GM19463 (cell line): ENCODE results near the gene KDM6A.
"Not testable (repeated sequence)": the region's sequence is repeated elsewhere in the genome, so short reads cannot be mapped to it uniquely, and the experiment has no call there.

Experiments used
- ATAC-seq: cut with Tn5 transposase; IDR thresholded peaks from one replicate; pipeline ENCODE4 v1.9.1; 2021; ENCODE audit warnings: mild to moderate bottlenecking, moderate library complexity; ENCODE audit not compliant: unreplicated experiment

KDM6A gene

DNA sequence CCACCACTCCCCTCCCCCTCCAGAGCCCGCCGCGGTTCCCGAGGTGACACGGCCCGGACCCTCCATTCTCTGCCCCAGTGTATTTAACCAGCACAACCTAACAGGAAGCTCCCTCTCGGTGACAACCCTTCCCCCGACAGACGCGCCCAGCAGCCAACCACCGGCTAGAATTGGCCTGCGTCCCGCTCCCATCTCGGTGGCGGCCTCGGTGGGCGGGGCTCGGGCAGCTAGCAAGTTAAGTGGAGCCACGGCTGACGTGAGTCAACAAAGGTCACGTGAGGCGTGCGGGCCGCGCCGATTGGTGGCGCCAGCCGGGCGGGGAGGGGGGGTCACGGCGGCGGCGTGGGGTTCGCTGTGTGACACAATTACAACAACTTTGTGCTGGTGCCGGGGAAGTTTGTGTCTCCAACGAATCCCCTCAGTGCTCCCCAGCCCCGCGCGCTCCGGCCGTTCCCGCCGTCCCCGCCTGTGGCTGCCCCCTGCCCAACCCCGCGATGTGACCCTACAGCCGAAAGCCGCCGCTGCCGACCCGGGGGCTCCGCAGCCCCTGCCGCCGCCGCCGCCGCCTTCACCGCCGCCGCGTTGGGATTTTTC lies at the start of gene KDM6A:
TSS of gene KDM6A (plus strand) at position 368 of the 594 bp plus-strand sequence. CDS start 364 bp downstream, outside the sequence.
- ATAC-seq: peak; percentile 89

DNA sequence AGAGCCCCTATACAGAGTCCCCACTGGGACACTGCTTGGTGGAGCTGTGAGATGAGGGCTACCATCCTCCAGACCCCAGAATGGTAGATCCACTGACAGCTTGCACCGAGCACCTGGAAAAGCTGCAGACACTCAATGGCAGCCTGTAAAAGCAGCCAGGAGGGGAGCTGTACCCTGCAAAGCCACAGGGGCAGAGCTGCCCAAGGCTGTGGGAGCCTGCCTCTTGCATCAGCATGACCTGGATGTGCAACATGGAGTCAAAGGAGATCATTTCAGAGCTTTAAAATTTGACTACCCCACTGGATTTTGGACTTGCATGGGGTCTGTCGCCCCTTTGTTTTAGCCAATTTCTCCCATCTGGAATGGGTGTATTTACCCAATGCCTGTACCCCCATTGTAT lies 49.8 kb upstream of the KDM6A start:
- ATAC-seq: not testable (repeated sequence)

DNA sequence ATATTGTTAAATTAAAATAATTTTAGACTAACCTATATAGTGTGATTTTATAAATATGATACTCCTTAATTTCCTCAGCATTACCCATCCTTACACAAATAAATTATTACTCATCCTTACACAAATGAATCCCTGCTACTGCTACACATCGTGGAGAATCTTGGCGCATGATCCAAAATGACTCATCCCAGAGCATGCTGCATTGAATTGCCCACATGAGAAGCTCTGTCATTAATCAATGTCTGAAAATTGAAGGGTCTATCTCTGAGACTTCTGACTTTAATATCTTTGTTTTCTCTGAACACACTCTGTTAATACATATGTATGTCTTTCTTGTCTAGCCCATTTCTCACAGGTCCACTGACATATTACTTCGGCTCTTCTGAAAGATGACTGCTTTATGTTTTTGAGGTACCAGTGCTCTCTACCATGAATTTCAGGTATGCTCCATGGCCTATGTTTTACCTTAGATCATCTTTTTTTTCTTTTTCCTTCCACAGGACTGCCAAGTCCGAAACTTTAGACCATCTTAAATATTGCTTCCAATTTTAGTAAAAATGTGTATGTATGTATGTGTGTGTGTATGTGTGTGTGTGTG lies 44.9 kb upstream of the KDM6A start:
- ATAC-seq: no peak

DNA sequence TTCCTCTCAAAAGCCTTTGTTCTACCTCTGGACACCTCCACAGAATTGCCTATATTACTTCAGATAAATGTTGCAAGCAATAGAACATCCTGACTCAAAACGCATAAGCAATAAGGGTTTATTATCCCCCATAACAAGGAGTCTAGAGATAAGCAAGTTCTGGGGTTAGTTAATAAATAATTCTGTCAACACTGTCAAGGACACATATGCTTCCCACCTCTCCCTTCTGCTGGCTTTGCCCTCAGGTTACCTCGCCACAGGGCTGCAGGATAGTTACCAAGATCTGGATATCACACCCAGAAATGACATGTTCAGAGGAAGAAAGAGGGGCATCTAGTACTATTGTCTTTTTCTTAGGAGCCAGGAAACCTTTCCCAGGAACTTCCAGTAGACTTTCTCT lies 43.2 kb upstream of the KDM6A start:
- no peak for ATAC-seq

DNA sequence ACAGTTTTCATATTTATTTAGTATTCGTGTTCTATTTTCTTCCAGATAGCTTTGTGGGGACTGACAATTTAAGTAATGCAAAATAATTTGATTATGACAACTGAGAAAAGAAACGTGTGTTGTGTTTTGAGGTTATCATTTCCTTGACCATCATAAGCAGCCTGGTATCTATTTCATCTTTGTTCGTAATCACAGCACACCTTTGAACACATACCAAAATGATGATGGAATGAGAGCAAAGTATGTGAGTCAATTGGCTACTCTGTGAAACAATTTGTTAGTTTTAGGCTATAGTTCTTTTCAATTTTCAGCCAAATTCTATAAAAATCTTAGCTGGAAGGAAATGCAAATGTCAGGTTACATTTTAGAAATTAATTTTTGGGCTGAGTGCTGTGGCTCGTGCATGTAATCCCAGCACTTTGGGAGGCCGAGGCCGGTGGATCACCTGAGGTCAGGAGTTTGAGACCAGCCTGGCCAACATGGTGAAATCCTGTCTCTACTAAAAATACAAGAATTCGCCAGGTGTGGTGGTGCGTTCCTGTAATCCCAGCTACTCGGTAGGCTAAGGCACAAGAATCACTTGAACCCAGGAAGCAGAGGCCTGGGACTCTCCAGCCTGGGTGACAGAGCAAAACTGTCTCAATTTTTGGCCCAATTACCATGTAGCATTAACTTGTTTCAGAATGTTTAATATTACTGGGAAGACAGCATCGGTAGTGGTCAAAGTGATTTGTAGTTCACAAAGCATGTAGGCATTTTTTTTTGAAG lies 30.3 kb upstream of the KDM6A start:
- no peak for ATAC-seq

DNA sequence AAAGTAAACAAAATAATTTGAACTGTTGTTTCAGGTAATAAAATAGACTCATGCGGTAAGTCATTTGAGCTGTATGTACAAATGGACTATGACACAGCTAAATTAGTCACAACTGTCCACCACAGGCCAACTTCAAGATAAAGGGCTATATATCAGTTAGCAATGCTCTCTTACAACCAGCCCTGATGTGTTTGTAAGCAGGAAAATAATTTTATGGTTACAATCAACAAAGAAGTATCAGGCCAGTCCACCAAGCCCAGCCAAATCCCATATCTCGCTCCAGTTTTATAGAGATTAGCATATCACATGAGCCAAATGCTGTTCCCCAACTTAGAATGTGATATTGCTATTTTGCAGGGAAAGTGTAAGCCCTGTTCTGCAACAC lies 29.7 kb upstream of the KDM6A start:
- no peak for ATAC-seq

DNA sequence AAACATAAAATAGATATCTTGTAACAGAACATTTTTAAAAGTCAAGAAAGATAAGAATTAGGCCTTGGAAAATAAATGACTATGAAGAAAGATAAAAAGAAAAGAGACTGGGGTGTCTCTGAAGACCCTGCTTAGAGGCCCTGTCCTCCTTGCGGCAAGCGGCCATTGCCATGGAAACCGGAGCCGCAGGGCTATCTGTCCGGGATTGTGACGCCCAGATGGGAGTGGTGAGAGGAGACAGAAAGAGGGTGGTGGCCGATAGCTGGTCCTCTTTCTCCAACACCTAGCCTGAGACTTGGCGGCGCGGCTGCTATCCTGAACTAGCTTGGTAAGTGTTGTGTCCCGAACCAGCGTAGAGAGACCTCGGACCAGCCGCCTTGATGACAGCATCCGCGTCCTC lies 29.2 kb upstream of the KDM6A start, which contains the start of gene DUSP21:
TSS of gene DUSP21 (plus strand) at position 269 of the 400 bp plus-strand sequence. CDS start at position 381, 112 bp downstream.
- no peak for ATAC-seq

DNA sequence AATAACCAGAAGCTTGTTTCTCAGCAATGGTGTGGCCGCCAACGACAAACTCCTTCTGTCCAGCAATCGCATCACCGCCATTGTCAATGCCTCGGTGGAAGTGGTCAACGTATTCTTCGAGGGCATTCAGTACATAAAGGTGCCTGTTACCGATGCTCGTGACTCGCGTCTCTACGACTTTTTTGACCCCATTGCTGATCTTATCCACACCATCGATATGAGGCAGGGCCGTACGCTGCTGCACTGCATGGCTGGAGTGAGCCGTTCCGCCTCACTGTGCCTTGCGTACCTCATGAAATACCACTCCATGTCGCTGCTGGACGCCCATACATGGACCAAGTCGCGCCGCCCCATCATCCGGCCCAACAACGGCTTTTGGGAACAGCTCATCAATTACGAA lies 28.8 kb upstream of the KDM6A start:
- ATAC-seq: no peak

DNA sequence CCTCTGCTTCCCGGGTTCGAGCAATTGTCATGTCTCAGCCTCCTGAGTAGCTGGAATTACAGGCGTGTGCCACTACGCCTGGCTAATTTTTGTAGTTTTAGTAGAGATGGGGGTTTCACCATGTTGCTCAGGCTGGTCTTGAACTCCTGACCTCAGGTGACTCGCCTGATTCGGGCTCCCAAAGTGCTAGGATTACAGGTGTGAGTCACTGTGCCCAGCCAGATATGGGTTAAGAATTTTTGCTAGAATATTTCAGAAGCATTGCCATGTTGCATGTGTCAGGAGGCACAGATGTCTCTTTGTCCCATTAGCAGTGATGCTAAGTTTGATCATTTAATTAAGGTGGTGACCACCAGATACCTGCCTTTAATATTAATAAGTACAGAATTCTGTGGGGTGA lies 22.1 kb upstream of the KDM6A start:
- not testable (repeated sequence) for ATAC-seq

DNA sequence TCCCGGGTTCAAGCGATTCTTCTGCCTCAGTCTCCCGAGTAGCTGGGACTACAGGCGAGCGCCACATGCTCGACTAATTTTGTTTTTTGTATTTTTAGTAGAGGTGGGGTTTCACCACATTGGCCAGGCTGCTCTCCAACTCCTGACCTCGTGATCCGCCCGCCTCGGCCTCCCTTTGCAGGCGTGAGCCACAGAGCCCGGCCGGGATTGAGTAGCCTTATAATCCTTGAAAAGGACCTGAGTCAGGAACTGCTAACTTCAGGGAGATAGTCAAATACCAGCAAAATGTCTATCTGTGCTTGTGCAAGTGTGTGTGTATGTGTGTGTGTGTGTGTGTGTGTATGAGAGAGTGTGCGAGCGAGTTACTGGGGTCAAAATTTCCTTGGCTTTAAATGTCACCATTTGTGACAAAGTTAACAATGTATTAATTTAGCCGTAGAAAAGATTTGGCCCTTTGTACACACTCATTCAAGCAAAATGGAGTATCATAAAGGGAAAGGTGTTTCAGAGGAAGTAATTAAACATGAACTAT lies 1.8 kb upstream of the KDM6A start:
- ATAC-seq: no peak

DNA sequence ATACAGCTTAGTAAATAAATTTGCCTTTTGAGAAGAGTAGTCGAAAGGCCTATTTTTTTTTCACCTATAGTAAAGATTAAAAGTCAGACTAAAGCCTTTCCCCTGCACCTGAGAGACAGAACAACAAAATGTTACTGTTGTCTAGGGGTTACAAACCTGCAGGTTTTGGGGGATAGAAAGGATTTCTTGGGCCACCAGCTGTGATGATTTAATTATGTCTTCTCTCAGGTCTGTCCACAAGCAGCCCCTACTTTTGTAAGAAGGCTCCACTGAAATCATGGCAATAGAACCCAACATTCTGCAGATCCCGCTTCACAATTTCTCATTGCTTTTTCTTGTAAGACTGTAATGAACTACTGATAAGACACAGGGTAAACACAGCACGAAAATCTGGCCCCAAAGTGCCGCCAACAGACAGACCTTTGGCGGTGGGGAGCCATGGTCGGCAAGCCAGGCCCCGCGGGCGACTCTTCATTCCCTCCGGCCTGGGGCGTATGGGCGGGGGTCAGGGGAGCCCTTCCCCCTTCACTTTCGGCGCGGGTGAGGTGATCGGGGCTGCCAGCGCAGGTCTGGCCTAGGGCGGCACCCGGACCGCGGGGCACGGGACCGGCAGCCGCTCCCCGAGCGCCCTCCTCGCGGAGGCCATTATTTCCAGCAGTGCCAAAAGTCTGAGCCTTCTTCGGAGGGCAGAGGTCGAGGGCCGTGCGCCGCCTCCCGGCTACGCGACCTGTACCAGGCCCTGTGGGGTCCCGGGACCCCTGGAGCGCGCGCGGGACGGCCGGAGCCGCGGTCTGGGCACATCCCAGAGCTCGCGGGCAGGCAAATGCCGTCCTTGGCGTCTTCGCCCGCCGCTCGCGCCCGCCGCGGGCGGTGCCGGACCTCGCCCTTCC lies 812 bp upstream of the KDM6A start:
- peak; percentile 13 for ATAC-seq

DNA sequence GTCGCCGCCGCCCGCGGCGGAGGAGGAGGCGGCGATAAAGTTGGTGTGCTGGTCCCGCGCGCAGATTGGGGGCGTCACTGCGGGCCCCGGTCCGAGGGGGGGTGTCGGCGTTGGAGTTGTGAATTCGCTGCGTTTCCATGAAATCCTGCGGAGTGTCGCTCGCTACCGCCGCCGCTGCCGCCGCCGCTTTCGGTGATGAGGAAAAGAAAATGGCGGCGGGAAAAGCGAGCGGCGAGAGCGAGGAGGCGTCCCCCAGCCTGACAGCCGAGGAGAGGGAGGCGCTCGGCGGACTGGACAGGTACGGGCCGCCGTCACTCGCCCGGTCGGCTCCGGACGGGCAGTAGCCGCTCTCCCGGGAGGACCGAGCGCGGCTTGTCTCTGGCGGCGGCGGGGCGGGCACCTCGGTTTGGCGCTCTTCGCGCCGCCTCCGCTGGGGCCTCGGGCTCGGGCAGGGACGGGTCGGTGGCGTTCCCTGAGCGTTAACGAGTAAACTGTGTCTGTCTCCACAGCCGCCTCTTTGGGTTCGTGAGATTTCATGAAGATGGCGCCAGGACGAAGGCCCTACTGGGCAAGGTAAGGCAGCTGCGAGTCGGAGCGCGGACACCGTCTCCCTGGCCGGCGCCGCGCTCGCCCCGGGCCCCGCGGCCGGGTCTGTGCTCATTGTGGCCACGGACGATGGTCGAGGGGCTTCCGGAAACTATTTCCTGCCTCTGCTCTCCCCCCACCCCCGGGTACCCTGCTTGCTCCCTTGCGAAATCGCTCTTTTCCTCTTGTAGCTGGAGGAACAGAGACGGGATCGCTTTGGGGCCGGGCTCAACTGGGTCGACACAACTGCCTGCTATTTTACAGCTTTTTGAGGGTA lies 658 bp downstream of the KDM6A start:
- ATAC-seq: no peak

DNA sequence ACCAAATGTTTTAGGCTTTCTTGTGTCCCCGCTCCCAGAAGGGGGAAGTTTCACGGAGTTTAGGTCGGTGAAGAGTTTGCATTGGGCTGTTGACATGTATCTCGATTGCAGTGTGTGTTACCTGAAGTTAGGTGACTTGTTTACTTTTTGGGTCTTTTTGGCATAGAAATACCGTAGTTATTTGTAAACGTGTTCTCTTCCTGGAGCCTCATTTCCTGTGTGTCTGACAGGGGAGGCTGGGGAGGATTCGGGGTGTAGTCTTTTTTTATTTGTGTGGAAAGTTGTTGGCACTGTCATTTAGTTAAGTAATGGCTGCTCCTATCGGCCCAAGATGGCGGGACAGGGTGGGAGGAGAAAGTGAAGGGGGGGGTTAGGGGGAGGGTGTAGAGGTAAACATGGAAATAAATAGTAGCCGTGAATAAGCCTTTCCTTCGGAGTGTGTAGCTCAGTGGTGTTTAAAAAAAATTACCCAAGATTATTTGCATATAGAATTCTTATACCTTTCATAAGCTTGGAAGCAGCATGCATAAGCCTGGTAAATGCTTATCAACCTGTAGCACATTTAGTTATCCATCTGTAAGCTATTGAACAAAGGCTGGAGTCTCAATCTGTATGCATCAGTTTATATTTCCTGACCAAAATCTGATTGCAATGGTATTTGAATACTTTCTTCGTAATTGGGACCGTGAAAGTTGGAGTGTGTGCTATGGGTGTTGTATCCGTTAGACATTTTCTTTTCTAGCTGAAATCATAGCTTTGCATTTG lies 1.6 kb downstream of the KDM6A start:
- no peak for ATAC-seq

DNA sequence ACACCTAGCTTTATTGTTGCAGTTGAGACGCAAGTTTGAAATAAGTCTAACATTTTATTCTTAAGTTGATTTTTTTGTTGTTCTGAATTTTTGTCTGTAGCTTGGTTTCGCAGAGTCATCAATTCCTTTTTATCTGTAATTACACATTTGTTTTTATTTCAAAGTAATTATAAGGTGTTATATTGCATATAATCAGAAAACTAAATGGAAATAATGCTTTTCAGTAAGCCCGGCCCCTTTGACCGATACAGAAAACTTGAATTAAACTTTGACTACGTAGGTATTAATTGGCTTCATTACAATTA lies 2.1 kb downstream of the KDM6A start:
- no peak for ATAC-seq

DNA sequence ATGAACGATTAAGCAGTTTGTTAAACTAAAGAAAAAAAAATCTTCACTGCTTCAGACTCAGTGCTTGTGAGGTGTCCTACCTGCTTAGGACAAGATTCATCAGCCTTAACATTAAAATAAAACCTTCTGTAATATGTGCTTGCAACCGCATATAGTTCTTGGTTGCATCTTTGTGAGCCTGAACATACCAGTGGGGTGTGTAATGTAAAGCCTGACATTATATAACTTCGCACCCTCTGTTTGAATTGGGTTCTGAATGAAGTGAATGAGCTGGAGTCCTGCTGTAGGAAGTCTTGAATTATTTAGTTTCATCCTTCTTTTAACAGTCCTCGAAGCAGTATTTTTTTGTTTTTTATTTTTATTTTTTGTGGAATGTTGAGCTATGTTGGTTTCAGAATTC lies 3.1 kb downstream of the KDM6A start:
- ATAC-seq: no peak

DNA sequence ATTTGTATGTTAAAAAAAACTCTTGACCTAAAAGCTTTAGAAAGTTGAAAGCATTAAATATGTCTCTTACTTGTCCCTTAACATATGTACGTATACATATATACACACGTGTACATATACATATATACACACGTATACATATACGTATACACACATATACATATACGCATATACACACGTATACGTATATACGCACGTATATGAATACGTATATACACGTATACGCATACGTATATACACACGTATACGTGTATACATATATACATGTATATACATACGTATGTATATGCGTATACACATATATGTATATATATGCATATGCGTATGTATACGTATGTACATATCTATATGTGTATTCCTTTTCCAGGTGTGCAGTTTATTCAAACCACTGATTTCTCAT lies 3.8 kb downstream of the KDM6A start:
- ATAC-seq: no peak

DNA sequence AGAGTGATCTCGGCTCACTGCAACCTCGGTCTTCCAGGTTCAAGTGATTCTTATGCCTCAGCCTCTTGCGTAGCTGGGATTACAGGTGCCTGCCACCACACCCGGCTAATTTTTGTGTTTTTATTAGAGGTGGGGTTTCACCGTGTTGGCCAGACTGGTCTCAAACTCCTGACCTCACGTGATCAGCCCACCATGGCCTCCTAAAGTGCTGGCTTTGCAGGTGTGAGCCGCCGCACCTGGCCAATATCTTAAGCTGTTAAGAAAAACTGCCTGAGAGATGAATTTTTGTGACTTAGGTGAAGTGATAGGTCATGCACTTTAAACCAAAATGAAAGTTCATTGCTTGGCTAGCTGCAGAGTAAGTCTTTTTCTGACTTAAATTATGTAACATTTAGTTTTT lies 5.8 kb downstream of the KDM6A start:
- no peak for ATAC-seq

DNA sequence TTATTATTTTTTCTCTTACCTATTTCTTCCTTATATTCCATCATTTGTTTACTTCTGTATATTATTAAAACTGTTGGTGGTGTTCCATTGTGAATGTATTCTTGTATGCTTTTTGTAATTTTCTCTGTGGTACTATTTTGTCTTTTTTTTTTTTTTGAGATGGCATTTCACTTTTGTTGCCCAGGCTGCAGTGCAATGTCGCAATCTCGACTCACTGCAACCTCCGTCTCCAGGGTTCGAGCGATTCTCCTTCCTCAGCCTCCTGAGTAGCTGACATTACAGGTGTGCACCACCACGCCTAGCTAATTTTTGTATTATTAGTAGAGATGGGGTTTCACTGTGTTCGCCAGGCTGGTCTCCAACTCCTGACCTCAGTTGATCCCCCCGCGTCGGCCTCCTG lies 8.6 kb downstream of the KDM6A start:
- no peak for ATAC-seq

DNA sequence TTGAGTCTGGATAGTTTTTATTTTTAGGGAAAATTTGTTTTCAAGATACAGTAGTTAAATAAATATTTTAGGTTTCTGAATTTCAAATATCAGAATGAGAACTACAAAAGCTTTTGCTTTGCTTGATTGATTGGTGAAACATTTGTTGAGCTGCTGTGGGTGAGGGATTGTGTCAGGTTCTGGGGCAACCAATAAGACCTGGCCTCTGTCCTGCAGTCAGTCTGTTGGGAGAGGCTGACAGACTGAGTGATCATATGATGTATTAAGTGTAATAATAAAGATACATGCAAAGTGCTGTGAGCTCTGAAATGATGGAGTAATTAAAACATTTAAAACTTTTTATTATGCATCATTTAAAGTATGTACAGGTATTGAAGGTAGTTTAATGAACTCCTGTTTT lies 9.6 kb downstream of the KDM6A start:
- no peak for ATAC-seq
